Naive thymus-derived CD4-positive, alpha-beta T cell (primary cell): ENCODE data around the gene WNK4. TPM values are rescaled to one million over a fixed set of nuclear protein-coding genes. Genes with fewer than 3 reads are reported as not detected.
"Not testable (repeated sequence)": the region's sequence is repeated elsewhere in the genome, so short reads cannot be mapped to it uniquely, and the experiment has no call there.

Experiments used
- ATAC-seq: fragments of 150-1000 bp; cut with Tn5 transposase; 2 replicates; pipeline ENCODE4 v1.10.0; 2021; ENCODE audit warnings: mild to moderate bottlenecking, moderate library complexity
- CTCF ChIA-PET: fragments of 350-600 bp; sonication (Branson Sonifier 250); formaldehyde crosslinking; loops from one replicate; lab custom pipeline; 2021; ENCODE audit warnings: antibody characterized with exemption; lab: Charles Lee
- POLR2A ChIA-PET: fragments of 350-600 bp; sonication (Branson Sonifier 250); formaldehyde crosslinking; loops from one replicate; lab custom pipeline; 2021; ENCODE audit warnings: antibody characterized with exemption, inconsistent platforms; lab: Charles Lee
- DNase-seq, 9 donors: peaks; one replicate each; pipeline versions ENCODE4 v3.0.0 to v3.0.0-alpha.2; 2020 to 2022; ENCODE audit warnings: mixed read lengths in 1 of 9
- H3K27ac ChIP-seq: one replicate; pipeline ENCODE4 v1.7.0; 2013; ENCODE audit warnings: mild to moderate bottlenecking, low read depth, low read length, moderate library complexity
- H3K27me3 ChIP-seq, 2 donors: one replicate each; pipeline ENCODE4 v1.7.0; 2013; ENCODE audit warnings: low read length in 2 of 2, mild to moderate bottlenecking in 2 of 2, moderate library complexity in 2 of 2; ENCODE audit not compliant: control insufficient read depth in 2 of 2, insufficient read depth in 2 of 2
- H3K36me3 ChIP-seq, 3 experiments: 1 replicate in 2 of 3; 2 replicates in 1 of 3; pipeline ENCODE4 v1.7.0; 2013; ENCODE audit warnings: low read length in 3 of 3, mild to moderate bottlenecking in 3 of 3, moderate library complexity in 1 of 3; ENCODE audit not compliant: insufficient read depth in 3 of 3, control insufficient read depth in 2 of 3
- H3K4me1 ChIP-seq, 2 donors: one replicate each; pipeline ENCODE4 v1.7.0; 2013; ENCODE audit warnings: low read length in 2 of 2, mild to moderate bottlenecking in 2 of 2, moderate library complexity in 1 of 2; ENCODE audit not compliant: control insufficient read depth in 2 of 2, insufficient read depth in 2 of 2
- H3K4me3 ChIP-seq: 2 replicates; pipeline ENCODE4 v1.7.0; 2013; ENCODE audit warnings: mild to moderate bottlenecking, low read length
- H3K9me3 ChIP-seq, 3 experiments: 1 replicate in 2 of 3; 2 replicates in 1 of 3; pipeline ENCODE4 v1.7.0; 2013; ENCODE audit warnings: low read length in 3 of 3; ENCODE audit not compliant: control insufficient read depth in 2 of 3
- H3K27ac Mint-ChIP-seq, 9 donors: one replicate each; pipeline ENCODE4 v1.8.0; 2020 to 2022; ENCODE audit warnings: mixed read lengths in 9 of 9, mild to moderate bottlenecking in 8 of 9, moderate library complexity in 5 of 9, inconsistent platforms in 2 of 9
- H3K27me3 Mint-ChIP-seq, 5 donors: one replicate each; pipeline ENCODE4 v1.8.0; 2021 to 2022; ENCODE audit warnings: mixed read lengths in 5 of 5, mild to moderate bottlenecking in 1 of 5
- H3K36me3 Mint-ChIP-seq, 5 donors: one replicate each; pipeline ENCODE4 v1.8.0; 2020 to 2022; ENCODE audit warnings: mixed read lengths in 5 of 5, mild to moderate bottlenecking in 3 of 5, inconsistent platforms in 1 of 5
- H3K4me1 Mint-ChIP-seq, 7 donors: one replicate each; pipeline ENCODE4 v1.8.0; 2020 to 2022; ENCODE audit warnings: mixed read lengths in 7 of 7, mild to moderate bottlenecking in 3 of 7, inconsistent platforms in 1 of 7
- H3K4me3 Mint-ChIP-seq, 10 donors: one replicate each; pipeline ENCODE4 v1.8.0; 2020 to 2022; ENCODE audit warnings: mild to moderate bottlenecking in 10 of 10, mixed read lengths in 10 of 10, moderate library complexity in 6 of 10, inconsistent platforms in 2 of 10
- H3K9me3 Mint-ChIP-seq, 11 donors: one replicate each; pipeline ENCODE4 v1.8.0; 2020 to 2022; ENCODE audit warnings: mixed read lengths in 11 of 11, mild to moderate bottlenecking in 4 of 11, inconsistent platforms in 1 of 11, moderate library complexity in 1 of 11
- intact Hi-C, 2 donors: fragments of 100-400 bp; cut with micrococcal nuclease; formaldehyde crosslinking; loops; one replicate each; pipeline ENCODE4 v1.15.1; 2023
- polyA plus RNA-seq, 2 donors: library from polyadenylated mRNA; unstranded; fragments of 300-500 nt; fragmentation: Illumina TruSeq; gene quantifications; one replicate each; pipeline ENCODE4 v1.2.3, GENCODE V29; 2021
- total RNA-seq, 6 experiments: library from RNA in 5 of 6; stranded (reverse) in 5 of 6; gene quantifications; 1 replicate in 5 of 6; 2 replicates in 1 of 6; pipeline ENCODE4 v1.2.3 and lab custom pipeline; 2021 to 2026

Gene WNK4
- total and polyA plus RNA-seq, 7 experiments from 2014 or later = 0.10 to 0.51 (median 0.24) TPM; not detected in 2

GRCh38 chr17:42767512-42767911, 12.9 kb upstream of the WNK4 start:
- Mint-ChIP-seq H3K4me3 (no peak overlapping the region), H3K4me1 (peaks cover 5 to 15% (median 8%) of the 10 kb centered on the region in 7 donors), H3K9me3 (peaks cover 0 to 5% (median 0%) of the 10 kb centered on the region in 11 donors), H3K27ac (no peak overlapping the region), H3K36me3 (peaks cover 0 to 4% (median 0%) of the 10 kb centered on the region in 5 donors), H3K27me3 (peaks cover 29 to 45% (median 35%) of the 10 kb centered on the region in 5 donors)
- ATAC-seq (no peak), DNase-seq (no peak)
- Histone ChIP-seq H3K27me3 (no peaks in the 10 kb centered on the region), H3K9me3 (no peaks in the 10 kb centered on the region), H3K4me3 (no peak overlapping the region), H3K27ac (no peak overlapping the region), H3K36me3 (no peaks in the 10 kb centered on the region), H3K4me1 (no peaks in the 10 kb centered on the region)
- intact Hi-C loops = no loop called here
- CTCF ChIA-PET = interaction anchor here (1.0 kb wide), 1 partner anchor 10 kb away, joined by 3 read pairs; no protein-coding TSS in a partner anchor
- POLR2A ChIA-PET = no interaction called here

- H3K27me3 ChIP-seq, intact Hi-C loops, H3K27ac ChIP-seq, H3K4me3 Mint-ChIP-seq, H3K4me1 ChIP-seq, H3K9me3 ChIP-seq, H3K4me3 ChIP-seq, POLR2A ChIA-PET, H3K36me3 ChIP-seq, H3K9me3 Mint-ChIP-seq, ATAC-seq, DNase-seq, H3K36me3 Mint-ChIP-seq, H3K27ac Mint-ChIP-seq: not testable (repeated sequence)
- Mint-ChIP-seq H3K4me1 (peaks cover 5 to 19% (median 11%) of the 10 kb centered on the region in 7 donors), H3K27me3 (peaks cover 25 to 40% (median 30%) of the 10 kb centered on the region in 5 donors)
- CTCF ChIA-PET = interaction anchor here (1.0 kb wide), 1 partner anchor 10 kb away, joined by 3 read pairs; no protein-coding TSS in a partner anchor
Observed at GRCh38 chr17:42768006-42768405, 12.4 kb upstream of the WNK4 start.

- H3K27ac ChIP-seq, H3K9me3 ChIP-seq, H3K4me3 Mint-ChIP-seq, H3K4me3 ChIP-seq, H3K36me3 ChIP-seq, H3K36me3 Mint-ChIP-seq, intact Hi-C loops, H3K27me3 ChIP-seq, H3K4me1 ChIP-seq, H3K27ac Mint-ChIP-seq, DNase-seq, H3K9me3 Mint-ChIP-seq, ATAC-seq: not testable (repeated sequence)
- CTCF ChIA-PET = interaction anchor here (0.6 to 0.7 kb wide), 2 partner anchors 11 to 29 kb away, joined by 3 read pairs; partner anchors contain the start of gene WNK4
- POLR2A ChIA-PET = interaction anchor here (0.7 kb wide), 1 partner anchor 229 kb away, joined by 4 read pairs; no protein-coding TSS in a partner anchor
- Mint-ChIP-seq H3K4me1 (peaks cover 12 to 30% (median 27%) of the 10 kb centered on the region in 7 donors), H3K27me3 (peaks cover 13 to 29% (median 20%) of the 10 kb centered on the region in 5 donors)
Observed at GRCh38 chr17:42769964-42770363, 10.4 kb upstream of the WNK4 start.

GRCh38 chr17:42772945-42773289, 7.5 kb upstream of the WNK4 start:
- Histone ChIP-seq H3K36me3 (peaks cover 0 to 27% (median 0%) of the 10 kb centered on the region in 3 experiments), H3K4me1 (peaks cover 8% of the 10 kb centered on the region in 2 donors), H3K27me3 (no peaks in the 10 kb centered on the region), H3K9me3 (no peaks in the 10 kb centered on the region), H3K27ac (peak overlapping the region; percentile 93), H3K4me3 (peak overlapping the region; percentile 97)
- Mint-ChIP-seq H3K27ac (peak overlapping the region; percentile 96 to 99 (median 98)), H3K27me3 (peaks cover 1 to 11% (median 2%) of the 10 kb centered on the region in 5 donors), H3K36me3 (peaks cover 3 to 24% (median 12%) of the 10 kb centered on the region in 5 donors), H3K9me3 (peaks cover 0 to 5% (median 0%) of the 10 kb centered on the region in 11 donors), H3K4me3 (peak overlapping the region; percentile 94 to 100 (median 98)), H3K4me1 (peaks cover 12 to 35% (median 29%) of the 10 kb centered on the region in 7 donors)
- POLR2A ChIA-PET = interaction anchor here (0.7 to 3.2 kb wide), 13 partner anchors 24 to 595 kb away, joined by 3 to 19 read pairs (median 4); partner anchors contain the start of genes BECN1, CNTD1, COA3 and PSME3
- DNase-seq (no peak), ATAC-seq (no peak)
- intact Hi-C loops = loop anchor here in 1 of 2 donors (1.0 kb wide), 1 partner anchor 51 kb away; the partner anchor contains the start of gene BECN1
- CTCF ChIA-PET = interaction anchor here (1.0 to 1.5 kb wide), 2 partner anchors 9 to 12 kb away, joined by 4 to 5 read pairs; partner anchors contain the start of gene RAMP2

- intact Hi-C loops = loop anchor here in 1 of 2 donors (1.0 kb wide), 1 partner anchor 51 kb away; the partner anchor contains the start of gene BECN1
- ChIA-PET CTCF (interaction anchor here (1.0 to 1.5 kb wide), 2 partner anchors 10 to 13 kb away, joined by 4 to 5 read pairs; partner anchors contain the start of gene RAMP2), POLR2A (interaction anchor here (0.6 to 3.2 kb wide), 17 partner anchors 11 to 595 kb away, joined by 3 to 19 read pairs (median 3); partner anchors contain the start of genes BECN1, CNTD1, COA3 and PSME3)
- Mint-ChIP-seq H3K4me3 (peak within 1 kb of the TSS; percentile 94 to 100 (median 98)), H3K36me3 (peaks cover 5 to 30% (median 13%) of the 10 kb centered on the region in 5 donors), H3K4me1 (peaks cover 12 to 35% (median 29%) of the 10 kb centered on the region in 7 donors), H3K27ac (peak within 1 kb of the TSS; percentile 96 to 99 (median 98)), H3K9me3 (peaks cover 0 to 5% (median 0%) of the 10 kb centered on the region in 11 donors), H3K27me3 (peaks cover 0 to 5% (median 0%) of the 10 kb centered on the region in 5 donors)
- ATAC-seq (peak; percentile 96), DNase-seq (peak; percentile 57 to 79 (median 73))
- H3K4me1 ChIP-seq = peaks cover 8% of the 10 kb centered on the region in 2 donors
- peak within 1 kb of the TSS; percentile 93 for H3K27ac ChIP-seq
- H3K36me3 ChIP-seq = peaks cover 0 to 32% (median 0%) of the 10 kb centered on the region in 3 experiments
- no peaks in the 10 kb centered on the region for H3K27me3 ChIP-seq
- peak within 1 kb of the TSS; percentile 97 for H3K4me3 ChIP-seq
- no peaks in the 10 kb centered on the region for H3K9me3 ChIP-seq
Observed at GRCh38 chr17:42773290-42774035, 6.9 kb upstream of the WNK4 start, which contains the start of gene VPS25. TSS of gene VPS25 (plus strand) at chr17:42773449. CDS start at chr17:42773476, 27 bp downstream.

- H3K36me3 ChIP-seq = peaks cover 0 to 39% (median 2%) of the 10 kb centered on the region in 3 experiments
- ATAC-seq = no peak
- DNase-seq = no peak
- no peaks in the 10 kb centered on the region for H3K9me3 ChIP-seq
- Mint-ChIP-seq H3K4me1 (peaks cover 12 to 35% (median 29%) of the 10 kb centered on the region in 7 donors), H3K27me3 (peaks cover 0 to under 1% (median 0%) of the 10 kb centered on the region in 5 donors), H3K9me3 (peaks cover 0 to 5% (median 0%) of the 10 kb centered on the region in 11 donors), H3K36me3 (peaks cover 7 to 37% (median 15%) of the 10 kb centered on the region in 5 donors), H3K27ac (peak overlapping the region; percentile 96 to 99 (median 98)), H3K4me3 (peak overlapping the region; percentile 94 to 100 (median 98))
- H3K27ac ChIP-seq = peak overlapping the region; percentile 93
- intact Hi-C loops = no loop called here
- peaks cover 8% of the 10 kb centered on the region in 2 donors for H3K4me1 ChIP-seq
- POLR2A ChIA-PET = interaction anchor here (0.6 to 3.2 kb wide), 13 partner anchors 12 to 954 kb away, joined by 3 to 19 read pairs (median 4); partner anchors contain the start of genes BECN1, CNTD1, COA3 and PSME3
- peak overlapping the region; percentile 97 for H3K4me3 ChIP-seq
- CTCF ChIA-PET = no interaction called here
- no peaks in the 10 kb centered on the region for H3K27me3 ChIP-seq
Observed at GRCh38 chr17:42774066-42774745, 6.2 kb upstream of the WNK4 start.
